IMR-90 (cell line): Measurements from ENCODE around the gene TNS1. TPM values are rescaled to one million over a fixed set of nuclear protein-coding genes. Genes with fewer than 3 reads are reported as not detected.

Experiments
- ATAC-seq: fragments of 200-7000 bp; cut with Tn5 transposase; 2 replicates; pipeline ENCODE4 v1.9.1; 2020; ENCODE audit warnings: low read depth, mild to moderate bottlenecking, moderate library complexity
- BruUV-seq: library from RNA; stranded (reverse); fragments of 400-500 nt; replicated peaks from 2 replicates; lab custom pipeline; 2021; lab: Mats Ljungman, UMichigan
- CTCF ChIA-PET: fragments of 300-600 bp; formaldehyde crosslinking; extraction: SDS; loops from one replicate; lab custom pipeline; 2021; ENCODE audit warnings: antibody characterized with exemption; lab: Yijun Ruan, JAX
- POLR2A ChIA-PET: fragments of 300-600 bp; sonication (Branson Sonifier 250); formaldehyde crosslinking; loops from one replicate; lab custom pipeline; 2022; ENCODE audit warnings: antibody characterized with exemption; ENCODE audit not compliant: unreplicated experiment; lab: Charles Lee
- DNase-seq: peaks from one replicate; pipeline ENCODE4 v3.0.0; 2013
- H2AFZ ChIP-seq: replicated peaks from 2 replicates; pipeline ENCODE3; 2013; ENCODE audit warnings: low read length, mild to moderate bottlenecking; ENCODE audit not compliant: poor library complexity
- H2AK5ac ChIP-seq: 2 replicates; pipeline ENCODE4 v1.6.1; 2013; ENCODE audit warnings: low read depth, low read length, inconsistent platforms
- H2AK9ac ChIP-seq: replicated peaks from 2 replicates; pipeline ENCODE3; 2013; ENCODE audit warnings: mild to moderate bottlenecking, low read depth, low read length, moderate library complexity; ENCODE audit not compliant: poor library complexity
- H2BK120ac ChIP-seq: 2 replicates; pipeline ENCODE4 v1.6.1; 2013; ENCODE audit warnings: low read depth, low read length, inconsistent platforms
- H2BK15ac ChIP-seq: 3 replicates; pipeline ENCODE4 v1.6.1; 2013; ENCODE audit warnings: low read depth, low read length, inconsistent platforms
- H2BK20ac ChIP-seq: 2 replicates; pipeline ENCODE4 v1.6.1; 2013; ENCODE audit warnings: low read depth, mild to moderate bottlenecking, inconsistent platforms, low read length, moderate library complexity
- H2BK5ac ChIP-seq: 2 replicates; pipeline ENCODE4 v1.6.1; 2013; ENCODE audit warnings: mild to moderate bottlenecking, low read depth, low read length, inconsistent platforms; ENCODE audit not compliant: poor library complexity, severe bottlenecking
- H3K14ac ChIP-seq: replicated peaks from 2 replicates; pipeline ENCODE4 v1.6.1; 2013; ENCODE audit warnings: low read depth, low read length, inconsistent platforms
- H3K18ac ChIP-seq: 2 replicates; pipeline ENCODE4 v1.6.1; 2013; ENCODE audit warnings: low read depth, low read length, control low read depth
- H3K23ac ChIP-seq: 2 replicates; pipeline ENCODE4 v1.6.1; 2013; ENCODE audit warnings: low read depth, low read length, inconsistent platforms
- H3K27ac ChIP-seq: 2 replicates; pipeline ENCODE4 v1.5.1; 2013; ENCODE audit warnings: mild to moderate bottlenecking, control low read depth, low read length; ENCODE audit not compliant: insufficient read depth
- H3K27me3 ChIP-seq: 2 replicates; pipeline ENCODE4 v1.6.1; 2013; ENCODE audit warnings: low read length; ENCODE audit not compliant: control insufficient read depth, insufficient read depth
- H3K36me3 ChIP-seq: 2 replicates; pipeline ENCODE4 v1.6.1; 2013; ENCODE audit warnings: low read length, mixed read lengths; ENCODE audit not compliant: control insufficient read depth, insufficient read depth
- H3K4ac ChIP-seq: 2 replicates; pipeline ENCODE4 v1.6.1; 2013; ENCODE audit warnings: low read depth, low read length, inconsistent platforms
- H3K4me1 ChIP-seq: 2 replicates; pipeline ENCODE4 v1.6.1; 2013; ENCODE audit warnings: low read length, mixed read lengths; ENCODE audit not compliant: control insufficient read depth, insufficient read depth
- H3K4me2 ChIP-seq: 2 replicates; pipeline ENCODE4 v1.6.1; 2013; ENCODE audit warnings: low read depth, mild to moderate bottlenecking, control low read depth, low read length, moderate library complexity
- H3K4me3 ChIP-seq: 2 replicates; pipeline ENCODE4 v1.5.1; 2013; ENCODE audit warnings: low read depth, mild to moderate bottlenecking, control low read depth, low read length, moderate library complexity; ENCODE audit not compliant: insufficient read depth
- H3K56ac ChIP-seq: 2 replicates; pipeline ENCODE4 v1.6.1; 2013; ENCODE audit warnings: low read length, inconsistent platforms; ENCODE audit not compliant: insufficient read depth; ENCODE audit errors: extremely low read depth
- H3K79me1 ChIP-seq, 2 experiments: 2 replicates each; pipeline ENCODE4 v1.6.1; 2013; ENCODE audit warnings: low read length in 2 of 2, inconsistent platforms in 1 of 2, low read depth in 1 of 2
- H3K9ac ChIP-seq: 2 replicates; pipeline ENCODE4 v1.6.1; 2013; ENCODE audit warnings: low read depth, low read length, control low read depth
- H3K9me1 ChIP-seq: 2 replicates; pipeline ENCODE4 v1.6.1; 2013; ENCODE audit warnings: low read length, inconsistent platforms; ENCODE audit not compliant: insufficient read depth
- H3K9me3 ChIP-seq: 2 replicates; pipeline ENCODE4 v1.6.1; 2013; ENCODE audit warnings: low read length; ENCODE audit not compliant: control insufficient read depth, insufficient read depth
- H4K20me1 ChIP-seq: 2 replicates; pipeline ENCODE4 v1.6.1; 2013; ENCODE audit warnings: low read length, inconsistent platforms; ENCODE audit not compliant: insufficient read depth
- H4K5ac ChIP-seq: 2 replicates; pipeline ENCODE4 v1.6.1; 2013; ENCODE audit warnings: mild to moderate bottlenecking, low read depth, low read length, control low read depth
- H4K8ac ChIP-seq, 2 experiments: 2 replicates each; pipeline ENCODE4 v1.6.1; 2013; ENCODE audit warnings: low read depth in 2 of 2, low read length in 2 of 2, control low read depth in 1 of 2, inconsistent platforms in 1 of 2
- H4K91ac ChIP-seq: 2 replicates; pipeline ENCODE4 v1.6.1; 2013; ENCODE audit warnings: low read depth, low read length, inconsistent platforms; ENCODE audit not compliant: insufficient read depth
- BHLHE40 ChIP-seq: fragments of 150-350 bp; IDR thresholded peaks from 2 replicates; pipeline ENCODE4 v1.6.1; 2016; ENCODE audit warnings: mild to moderate bottlenecking, low read depth, low read length
- CEBPB ChIP-seq: IDR thresholded peaks from 2 replicates; pipeline ENCODE4 v1.6.1; 2012; ENCODE audit warnings: low read depth, low read length, improper control_type of control experiment
- CHD1 ChIP-seq: IDR thresholded peaks from 2 replicates; pipeline ENCODE4 v1.6.1; 2012; ENCODE audit warnings: low read depth, low read length, improper control_type of control experiment
- FOS ChIP-seq: fragments of 150-350 bp; IDR thresholded peaks from 2 replicates; pipeline ENCODE4 v1.6.1; 2016; ENCODE audit warnings: low read depth, low read length
- MAFK ChIP-seq: IDR thresholded peaks from 2 replicates; pipeline ENCODE4 v1.6.1; 2012; ENCODE audit warnings: low read depth, low read length, improper control_type of control experiment
- MAZ ChIP-seq: IDR thresholded peaks from 2 replicates; pipeline ENCODE4 v1.6.1; 2012; ENCODE audit warnings: low read depth, mild to moderate bottlenecking, low read length, improper control_type of control experiment, moderate library complexity, borderline replicate concordance
- MXI1 ChIP-seq: IDR thresholded peaks from 2 replicates; pipeline ENCODE4 v1.6.1; 2012; ENCODE audit warnings: low read depth, mild to moderate bottlenecking, low read length, moderate library complexity, borderline replicate concordance
- NFE2L2 ChIP-seq: fragments of 150-350 bp; IDR thresholded peaks from 2 replicates; pipeline ENCODE4 v1.6.1; 2016; ENCODE audit warnings: low read depth, mild to moderate bottlenecking, low read length
- POLR2A ChIP-seq: IDR thresholded peaks from 2 replicates; pipeline ENCODE4 v1.6.1; 2012; ENCODE audit warnings: mild to moderate bottlenecking, low read depth, low read length
- RAD21 ChIP-seq: IDR thresholded peaks from 2 replicates; pipeline ENCODE4 v1.6.1; 2012; ENCODE audit warnings: low read length, improper control_type of control experiment
- RCOR1 ChIP-seq: IDR thresholded peaks from 2 replicates; pipeline ENCODE4 v1.6.1; 2012; ENCODE audit warnings: mild to moderate bottlenecking, low read length, improper control_type of control experiment; ENCODE audit not compliant: insufficient replicate concordance
- RFX5 ChIP-seq: IDR thresholded peaks from 2 replicates; pipeline ENCODE4 v1.8.0; 2012; ENCODE audit warnings: low read depth, mild to moderate bottlenecking, low read length, moderate library complexity
- SMC3 ChIP-seq: fragments of 150-350 bp; IDR thresholded peaks from 2 replicates; pipeline ENCODE4 v1.6.1; 2016; ENCODE audit warnings: low read depth, mild to moderate bottlenecking, antibody characterized with exemption, low read length, moderate library complexity
- WGBS, 2 experiments: methylation state at CpG; one replicate each; pipeline versions ENCODE4 v1.1.5 to v1.1.7; 2013; ENCODE audit warnings: missing lambda C conversion rate in 2 of 2; ENCODE audit not compliant: insufficient read length in 1 of 2; ENCODE audit errors: extremely low coverage in 2 of 2; 5-methylcytosine and 5-hydroxymethylcytosine counted together
- dilution Hi-C: fragments of 300-500 bp; cut with HindIII; formaldehyde crosslinking; loops from one replicate; pipeline ENCODE4 v1.14.3; 2018; ENCODE audit warnings: low sequenced_read_pairs; ENCODE audit not compliant: unreplicated experiment
- in situ Hi-C: fragments of 300-500 bp; cut with MboI; formaldehyde crosslinking; loops from 3 replicates; pipeline ENCODE4 v1.14.3; 2019; ENCODE audit warnings: low sequenced_read_pairs, inconsistent platforms, mixed read lengths
- intact Hi-C: fragments of 100-400 bp; cut with micrococcal nuclease; formaldehyde crosslinking; loops from 2 replicates; pipeline ENCODE4 v1.10.0; 2022
- polyA plus RNA-seq, 3 experiments: library from polyadenylated mRNA; depleted of rRNA; stranded (reverse); fragments of >200 nt; gene quantifications; 2 replicates each; pipeline ENCODE4 v1.2.3, GENCODE V29; 2012; ENCODE audit warnings: low replicate concordance in 1 of 3
- total RNA-seq: library from RNA; depleted of rRNA; stranded (reverse); fragments of >200 nt; gene quantifications from 2 replicates; pipeline ENCODE4 v1.2.3, GENCODE V29; 2012
- TF ChIP-seq, protein P1 (sequence below): fragments of 150-350 bp; IDR thresholded peaks from 2 replicates; pipeline ENCODE4 v1.6.1; 2016; ENCODE audit warnings: low read depth, mild to moderate bottlenecking, low read length, moderate library complexity, borderline replicate concordance
- TF ChIP-seq, protein P2 (sequence below): fragments of 150-350 bp; IDR thresholded peaks from 2 replicates; pipeline ENCODE4 v1.6.1; 2017; ENCODE audit warnings: mild to moderate bottlenecking, antibody characterized with exemption, low read length, low read depth
- TF ChIP-seq, protein P3 (sequence below): conservative IDR thresholded peaks from 2 replicates; pipeline ENCODE4 v1.5.1; 2012; ENCODE audit warnings: mild to moderate bottlenecking, low read depth, low read length, improper control_type of control experiment

Gene TNS1
- total and polyA plus RNA-seq, 2 of the 4 experiments (the other 2 are of a cell fraction) = 41.1 to 45.2 TPM

DNA sequence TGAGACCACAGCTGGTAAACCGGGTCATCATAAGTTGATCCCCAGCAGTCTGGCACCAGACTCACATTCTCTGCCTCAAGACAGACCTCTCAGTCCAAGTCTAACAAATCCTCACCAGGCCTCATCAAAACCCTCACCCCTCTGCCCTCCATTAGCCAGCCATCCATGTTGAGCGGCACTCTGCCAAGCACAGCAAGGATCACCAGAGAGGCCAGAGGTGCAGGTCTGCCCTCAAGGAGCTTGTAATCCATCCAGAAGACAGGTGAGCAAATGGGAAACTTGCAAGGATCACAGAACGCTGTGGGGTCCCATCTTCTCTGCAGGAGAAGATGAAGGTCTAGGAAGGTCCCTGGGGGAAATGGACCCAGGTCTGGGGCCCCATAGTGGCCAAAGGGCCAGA lies 63.6 kb downstream of the TNS1 start:
- Histone ChIP-seq H3K27ac (no peak overlapping the region), H3K9ac (no peak overlapping the region), H2AK5ac (no peak overlapping the region), H3K9me1 (peaks cover 52% of the 10 kb centered on the region), H2BK120ac (no peak overlapping the region), H3K14ac (0 out of 2 replicates have a peak overlapping the region, but pooled peaks have one; percentile 47), H2BK20ac (no peak overlapping the region), H4K91ac (no peak overlapping the region), H2BK15ac (no peak overlapping the region), H3K27me3 (no peaks in the 10 kb centered on the region), H3K23ac (peak overlapping the region; percentile 59; the same call in 1 of the 2 replicates), H3K79me1 (peaks cover 12 to 89% of the 10 kb centered on the region in 2 experiments), H3K9me3 (no peaks in the 10 kb centered on the region), H2BK5ac (no peak overlapping the region), H4K20me1 (peaks cover 42% of the 10 kb centered on the region), H3K4me1 (peaks cover 63% of the 10 kb centered on the region), H3K4ac (no peak overlapping the region), H3K18ac (no peak overlapping the region), H3K4me3 (no peak overlapping the region), H4K5ac (no peak overlapping the region), H2AFZ (no peak overlapping the region), H2AK9ac (no peak overlapping the region), H3K36me3 (peaks cover 2% of the 10 kb centered on the region; the same call in 1 of the 2 replicates), H3K56ac (no peak overlapping the region), H4K8ac (no peak overlapping the region), H3K4me2 (no peak overlapping the region)
- in situ Hi-C loops (no loop called here), dilution Hi-C loops (no loop called here), intact Hi-C loops (no loop called here)
- DNase-seq (no peak), ATAC-seq (no peak)
- no peak for TF ChIP-seq RFX5
- TF ChIP-seq POLR2A = no peak
- no peak for TF ChIP-seq FOS
- TF ChIP-seq MAZ = no peak
- TF ChIP-seq RAD21 = no peak
- TF ChIP-seq CEBPB = no peak
- no peak for TF ChIP-seq MAFK
- TF ChIP-seq, protein P1, sequence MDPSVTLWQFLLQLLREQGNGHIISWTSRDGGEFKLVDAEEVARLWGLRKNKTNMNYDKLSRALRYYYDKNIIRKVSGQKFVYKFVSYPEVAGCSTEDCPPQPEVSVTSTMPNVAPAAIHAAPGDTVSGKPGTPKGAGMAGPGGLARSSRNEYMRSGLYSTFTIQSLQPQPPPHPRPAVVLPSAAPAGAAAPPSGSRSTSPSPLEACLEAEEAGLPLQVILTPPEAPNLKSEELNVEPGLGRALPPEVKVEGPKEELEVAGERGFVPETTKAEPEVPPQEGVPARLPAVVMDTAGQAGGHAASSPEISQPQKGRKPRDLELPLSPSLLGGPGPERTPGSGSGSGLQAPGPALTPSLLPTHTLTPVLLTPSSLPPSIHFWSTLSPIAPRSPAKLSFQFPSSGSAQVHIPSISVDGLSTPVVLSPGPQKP = no peak
- no peak for TF ChIP-seq MXI1
- no peak for TF ChIP-seq NFE2L2
- TF ChIP-seq CHD1 = no peak
- TF ChIP-seq, protein P2, sequence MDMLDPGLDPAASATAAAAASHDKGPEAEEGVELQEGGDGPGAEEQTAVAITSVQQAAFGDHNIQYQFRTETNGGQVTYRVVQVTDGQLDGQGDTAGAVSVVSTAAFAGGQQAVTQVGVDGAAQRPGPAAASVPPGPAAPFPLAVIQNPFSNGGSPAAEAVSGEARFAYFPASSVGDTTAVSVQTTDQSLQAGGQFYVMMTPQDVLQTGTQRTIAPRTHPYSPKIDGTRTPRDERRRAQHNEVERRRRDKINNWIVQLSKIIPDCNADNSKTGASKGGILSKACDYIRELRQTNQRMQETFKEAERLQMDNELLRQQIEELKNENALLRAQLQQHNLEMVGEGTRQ = no peak
- TF ChIP-seq BHLHE40 = no peak
- no peak for TF ChIP-seq SMC3
- TF ChIP-seq, protein P3, sequence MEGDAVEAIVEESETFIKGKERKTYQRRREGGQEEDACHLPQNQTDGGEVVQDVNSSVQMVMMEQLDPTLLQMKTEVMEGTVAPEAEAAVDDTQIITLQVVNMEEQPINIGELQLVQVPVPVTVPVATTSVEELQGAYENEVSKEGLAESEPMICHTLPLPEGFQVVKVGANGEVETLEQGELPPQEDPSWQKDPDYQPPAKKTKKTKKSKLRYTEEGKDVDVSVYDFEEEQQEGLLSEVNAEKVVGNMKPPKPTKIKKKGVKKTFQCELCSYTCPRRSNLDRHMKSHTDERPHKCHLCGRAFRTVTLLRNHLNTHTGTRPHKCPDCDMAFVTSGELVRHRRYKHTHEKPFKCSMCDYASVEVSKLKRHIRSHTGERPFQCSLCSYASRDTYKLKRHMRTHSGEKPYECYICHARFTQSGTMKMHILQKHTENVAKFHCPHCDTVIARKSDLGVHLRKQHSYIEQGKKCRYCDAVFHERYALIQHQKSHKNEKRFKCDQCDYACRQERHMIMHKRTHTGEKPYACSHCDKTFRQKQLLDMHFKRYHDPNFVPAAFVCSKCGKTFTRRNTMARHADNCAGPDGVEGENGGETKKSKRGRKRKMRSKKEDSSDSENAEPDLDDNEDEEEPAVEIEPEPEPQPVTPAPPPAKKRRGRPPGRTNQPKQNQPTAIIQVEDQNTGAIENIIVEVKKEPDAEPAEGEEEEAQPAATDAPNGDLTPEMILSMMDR = no peak
- no peak for TF ChIP-seq RCOR1
- CTCF ChIA-PET = no interaction called here
- BruUV-seq = no TSS peak
- 100% methylated on average over 2 of the region's 3 CpGs; no CpG with 5 or more reads in 1 of the 2 experiments for WGBS, 2 experiments
- POLR2A ChIA-PET = no interaction called here
